IMR-90 (cell line): ENCODE results near the gene APCDD1.

Source experiments
- CEBPB ChIP-seq: IDR thresholded peaks from 2 replicates; pipeline ENCODE4 v1.6.1; 2012; ENCODE audit warnings: low read depth, low read length, improper control_type of control experiment
- CTCF ChIP-seq: conservative IDR thresholded peaks from 2 replicates; pipeline ENCODE4 v1.5.1; 2012; ENCODE audit warnings: mild to moderate bottlenecking, low read depth, low read length, improper control_type of control experiment
- MXI1 ChIP-seq: IDR thresholded peaks from 2 replicates; pipeline ENCODE4 v1.6.1; 2012; ENCODE audit warnings: low read depth, mild to moderate bottlenecking, low read length, moderate library complexity, borderline replicate concordance
- POLR2A ChIP-seq: IDR thresholded peaks from 2 replicates; pipeline ENCODE4 v1.6.1; 2012; ENCODE audit warnings: mild to moderate bottlenecking, low read depth, low read length
- RCOR1 ChIP-seq: IDR thresholded peaks from 2 replicates; pipeline ENCODE4 v1.6.1; 2012; ENCODE audit warnings: mild to moderate bottlenecking, low read length, improper control_type of control experiment; ENCODE audit not compliant: insufficient replicate concordance
- USF2 ChIP-seq: fragments of 150-350 bp; IDR thresholded peaks from 2 replicates; pipeline ENCODE4 v1.6.1; 2017; ENCODE audit warnings: mild to moderate bottlenecking, antibody characterized with exemption, low read length, low read depth

- TF ChIP-seq USF2, result no peak
- no peak for TF ChIP-seq MXI1
- TF ChIP-seq RCOR1, result no peak
- TF ChIP-seq POLR2A, result no peak
- TF ChIP-seq CEBPB, result no peak
- TF ChIP-seq CTCF, result no peak
Measured at GRCh38 chr18:10521566-10521965, 67.1 kb downstream of the APCDD1 start.
